Astrocyte (in vitro differentiated cells and primary cell): Measurements from ENCODE around the gene RHOG. TPM values are rescaled to one million over a fixed set of nuclear protein-coding genes. Genes with fewer than 3 reads are reported as not detected.
A peak's percentile ranks its signal among the peaks of the same experiment; 100 is the strongest.

ENCODE experiments used
- DNase-seq: peaks from one replicate; pipeline ENCODE4 v3.0.0-alpha.2; 2010; ENCODE audit warnings: low read depth
- FAIRE-seq: peaks from 2 replicates; lab custom pipeline; 2011; peaks lifted over from hg19 to GRCh38; lab: Jason Lieb, UNC
- H2AFZ ChIP-seq: 2 replicates; pipeline ENCODE4 v1.6.0; 2012; ENCODE audit warnings: low read depth, low read length, inconsistent platforms
- H3K27ac ChIP-seq: 2 replicates; pipeline ENCODE4 v1.5.1; 2011; ENCODE audit warnings: low read depth, low read length, inconsistent platforms
- H3K27me3 ChIP-seq: 2 replicates; pipeline ENCODE4 v1.6.0; 2011; ENCODE audit warnings: low read length, inconsistent platforms; ENCODE audit not compliant: insufficient read depth
- H3K36me3 ChIP-seq: 2 replicates; pipeline ENCODE4 v1.5.1; 2011; ENCODE audit warnings: low read length, inconsistent platforms; ENCODE audit not compliant: insufficient read depth
- H3K4me1 ChIP-seq: 2 replicates; pipeline ENCODE4 v1.5.1; 2011; ENCODE audit warnings: low read length, inconsistent platforms; ENCODE audit not compliant: insufficient read depth
- H3K4me2 ChIP-seq: 2 replicates; pipeline ENCODE4 v1.6.0; 2012; ENCODE audit warnings: low read length, inconsistent platforms
- H3K4me3 ChIP-seq: 2 replicates; pipeline ENCODE4 v1.5.1; 2011; ENCODE audit warnings: low read depth, mild to moderate bottlenecking, low read length, inconsistent platforms; ENCODE audit not compliant: insufficient read depth
- H3K79me2 ChIP-seq: 2 replicates; pipeline ENCODE4 v1.6.0; 2012; ENCODE audit warnings: mild to moderate bottlenecking, low read length, inconsistent platforms; ENCODE audit not compliant: insufficient read depth
- H3K9ac ChIP-seq: 2 replicates; pipeline ENCODE4 v1.6.0; 2012; ENCODE audit warnings: mild to moderate bottlenecking, low read length, inconsistent platforms
- H3K9me3 ChIP-seq: 2 replicates; pipeline ENCODE4 v1.5.1; 2012; ENCODE audit warnings: low read depth, mild to moderate bottlenecking, low read length, inconsistent platforms; ENCODE audit not compliant: insufficient read depth
- H4K20me1 ChIP-seq: 2 replicates; pipeline ENCODE4 v1.6.0; 2012; ENCODE audit warnings: low read length, inconsistent platforms; ENCODE audit not compliant: insufficient read depth
- H3K27ac Mint-ChIP-seq: one replicate; pipeline ENCODE4 v1.8.0; 2021; ENCODE audit warnings: mild to moderate bottlenecking, mixed read lengths; ENCODE audit not compliant: unreplicated experiment
- H3K27me3 Mint-ChIP-seq: one replicate; pipeline ENCODE4 v1.8.0; 2021; ENCODE audit warnings: low read depth, mixed read lengths; ENCODE audit not compliant: unreplicated experiment
- H3K36me3 Mint-ChIP-seq: one replicate; pipeline ENCODE4 v1.8.0; 2021; ENCODE audit warnings: low read depth, mixed read lengths; ENCODE audit not compliant: unreplicated experiment
- H3K4me1 Mint-ChIP-seq: one replicate; pipeline ENCODE4 v1.8.0; 2021; ENCODE audit warnings: low read depth, mixed read lengths; ENCODE audit not compliant: unreplicated experiment
- H3K4me3 Mint-ChIP-seq: one replicate; pipeline ENCODE4 v1.8.0; 2021; ENCODE audit warnings: mild to moderate bottlenecking, moderate library complexity, mixed read lengths; ENCODE audit not compliant: unreplicated experiment
- H3K9me3 Mint-ChIP-seq: one replicate; pipeline ENCODE4 v1.8.0; 2021; ENCODE audit warnings: mild to moderate bottlenecking, mixed read lengths; ENCODE audit not compliant: unreplicated experiment
- EZH2 ChIP-seq: IDR thresholded peaks from 2 replicates; pipeline ENCODE4 v1.6.1; 2012; ENCODE audit warnings: mild to moderate bottlenecking, low read length, inconsistent platforms; ENCODE audit not compliant: insufficient read depth
- total RNA-seq: library from RNA; stranded (reverse); gene quantifications from 2 replicates; pipeline ENCODE4 v1.2.1, GENCODE V29; 2021
- TF ChIP-seq, protein P1 (sequence below): IDR thresholded peaks from 2 replicates; pipeline ENCODE4 v1.5.1; 2011; ENCODE audit warnings: low read depth, mild to moderate bottlenecking, inconsistent platforms, low read length, moderate library complexity; ENCODE audit not compliant: insufficient read depth

RHOG gene
- total RNA-seq, 1 donor from 2014 or later, result 54.5 TPM

DNA sequence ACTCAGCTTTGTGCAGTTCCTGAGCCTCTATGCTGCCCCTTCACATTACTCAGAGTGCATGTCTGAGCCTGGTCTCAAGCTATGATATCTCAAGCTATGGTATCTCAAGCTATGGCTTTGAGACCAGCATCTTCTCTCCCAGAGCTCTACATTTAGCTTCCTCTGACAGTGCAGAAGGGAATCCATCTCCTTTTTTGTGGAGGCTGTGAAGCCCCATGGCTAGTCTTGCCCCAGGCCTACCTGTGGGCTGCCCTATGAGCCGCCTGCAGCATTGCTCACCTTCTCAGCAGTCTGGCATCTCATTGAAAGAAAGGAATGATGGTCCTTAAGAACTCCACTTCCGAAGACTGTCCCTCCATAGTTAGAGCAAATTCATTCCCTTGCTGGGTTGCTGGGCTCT, 19.8 kb downstream of the RHOG start:
- peaks cover under 1% of the 10 kb centered on the region for H3K36me3 ChIP-seq
- H3K79me2 ChIP-seq, result no peaks in the 10 kb centered on the region
- no peak overlapping the region for H3K4me2 ChIP-seq
- H3K9me3 Mint-ChIP-seq, result no peaks in the 10 kb centered on the region
- no peaks in the 10 kb centered on the region for H3K27me3 Mint-ChIP-seq
- no peaks in the 10 kb centered on the region for H3K27me3 ChIP-seq
- no peaks in the 10 kb centered on the region for H3K9me3 ChIP-seq
- H3K9ac ChIP-seq, result no peak overlapping the region
- peaks cover 3% of the 10 kb centered on the region for H3K4me1 Mint-ChIP-seq
- H3K4me3 Mint-ChIP-seq, result no peak overlapping the region
- DNase-seq (no peak), FAIRE-seq (no peak)
- H3K27ac Mint-ChIP-seq, result no peak overlapping the region
- H4K20me1 ChIP-seq, result peaks cover 18% of the 10 kb centered on the region
- H3K4me1 ChIP-seq, result no peaks in the 10 kb centered on the region
- no peak overlapping the region for H3K4me3 ChIP-seq
- TF ChIP-seq EZH2, result no peak
- TF ChIP-seq, protein P1, sequence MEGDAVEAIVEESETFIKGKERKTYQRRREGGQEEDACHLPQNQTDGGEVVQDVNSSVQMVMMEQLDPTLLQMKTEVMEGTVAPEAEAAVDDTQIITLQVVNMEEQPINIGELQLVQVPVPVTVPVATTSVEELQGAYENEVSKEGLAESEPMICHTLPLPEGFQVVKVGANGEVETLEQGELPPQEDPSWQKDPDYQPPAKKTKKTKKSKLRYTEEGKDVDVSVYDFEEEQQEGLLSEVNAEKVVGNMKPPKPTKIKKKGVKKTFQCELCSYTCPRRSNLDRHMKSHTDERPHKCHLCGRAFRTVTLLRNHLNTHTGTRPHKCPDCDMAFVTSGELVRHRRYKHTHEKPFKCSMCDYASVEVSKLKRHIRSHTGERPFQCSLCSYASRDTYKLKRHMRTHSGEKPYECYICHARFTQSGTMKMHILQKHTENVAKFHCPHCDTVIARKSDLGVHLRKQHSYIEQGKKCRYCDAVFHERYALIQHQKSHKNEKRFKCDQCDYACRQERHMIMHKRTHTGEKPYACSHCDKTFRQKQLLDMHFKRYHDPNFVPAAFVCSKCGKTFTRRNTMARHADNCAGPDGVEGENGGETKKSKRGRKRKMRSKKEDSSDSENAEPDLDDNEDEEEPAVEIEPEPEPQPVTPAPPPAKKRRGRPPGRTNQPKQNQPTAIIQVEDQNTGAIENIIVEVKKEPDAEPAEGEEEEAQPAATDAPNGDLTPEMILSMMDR, result no peak
- H3K27ac ChIP-seq, result no peak overlapping the region
- H3K36me3 Mint-ChIP-seq, result peaks cover 21% of the 10 kb centered on the region
- H2AFZ ChIP-seq, result no peak overlapping the region

DNA sequence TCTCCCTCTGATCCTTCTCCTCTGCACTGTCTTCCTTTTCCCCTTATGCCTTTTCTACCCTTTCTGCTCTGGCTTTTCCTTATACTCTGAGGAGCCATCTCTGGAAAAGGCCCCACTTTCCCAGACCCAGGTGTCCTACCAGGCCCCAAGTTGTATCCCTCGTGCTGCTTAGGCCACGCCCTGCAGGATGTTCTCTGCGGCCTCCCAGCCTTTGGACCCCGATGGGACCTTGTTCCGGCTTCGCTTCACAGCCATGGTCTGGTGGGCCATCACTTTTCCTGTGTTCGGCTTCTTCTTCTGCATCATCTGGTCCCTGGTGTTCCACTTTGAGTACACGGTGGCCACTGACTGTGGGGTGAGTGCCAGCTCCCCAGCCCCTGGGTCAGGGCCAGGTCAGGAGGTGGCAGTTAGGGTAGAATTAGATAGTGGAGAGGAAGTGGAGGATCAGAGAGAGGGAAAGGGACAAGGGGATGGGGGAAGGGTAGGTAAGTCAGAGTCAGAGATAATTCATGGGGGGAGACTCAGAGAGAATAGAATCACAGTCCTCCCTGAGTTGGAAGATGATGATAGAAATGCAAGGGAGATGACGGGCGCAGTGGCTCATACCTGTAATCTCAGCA, 23.5 kb downstream of the RHOG start:
- Histone ChIP-seq H3K36me3 (no peaks in the 10 kb centered on the region), H3K4me2 (no peak overlapping the region), H2AFZ (no peak overlapping the region), H3K27ac (no peak overlapping the region), H3K4me1 (no peaks in the 10 kb centered on the region), H3K79me2 (no peaks in the 10 kb centered on the region), H3K27me3 (no peaks in the 10 kb centered on the region), H4K20me1 (peaks cover 7% of the 10 kb centered on the region), H3K4me3 (no peak overlapping the region), H3K9me3 (no peaks in the 10 kb centered on the region), H3K9ac (no peak overlapping the region)
- no peak for TF ChIP-seq EZH2
- TF ChIP-seq, protein P1, result no peak
- DNase-seq (no peak), FAIRE-seq (no peak)
- Mint-ChIP-seq H3K4me3 (no peak overlapping the region), H3K4me1 (no peaks in the 10 kb centered on the region), H3K9me3 (no peaks in the 10 kb centered on the region), H3K36me3 (peaks cover 10% of the 10 kb centered on the region), H3K27ac (peak overlapping the region; percentile 26), H3K27me3 (no peaks in the 10 kb centered on the region)

DNA sequence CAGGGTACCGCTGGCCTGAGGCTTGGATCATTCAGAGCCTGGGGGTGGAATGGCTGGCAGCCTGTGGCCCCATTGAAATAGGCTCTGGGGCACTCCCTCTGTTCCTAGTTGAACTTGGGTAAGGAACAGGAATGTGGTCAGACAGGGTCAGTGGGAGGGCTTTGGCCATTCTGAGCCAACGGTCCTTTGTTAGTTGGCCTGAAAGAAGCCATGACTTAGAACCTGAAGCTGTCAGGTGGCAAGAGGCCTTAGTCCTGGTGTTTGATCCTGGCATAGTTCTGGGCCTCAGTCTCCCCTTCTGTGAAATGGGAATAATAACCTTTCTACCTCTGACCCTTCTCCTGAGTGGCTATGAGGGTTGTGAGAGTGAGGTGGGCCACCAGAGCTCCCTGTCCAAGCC, 24.1 kb downstream of the RHOG start:
- no peaks in the 10 kb centered on the region for H3K9me3 Mint-ChIP-seq
- no peaks in the 10 kb centered on the region for H3K27me3 Mint-ChIP-seq
- H3K4me3 ChIP-seq, result no peak overlapping the region
- no peaks in the 10 kb centered on the region for H3K4me1 ChIP-seq
- H4K20me1 ChIP-seq, result peaks cover 7% of the 10 kb centered on the region
- no peak overlapping the region for H3K27ac Mint-ChIP-seq
- H3K4me3 Mint-ChIP-seq, result no peak overlapping the region
- no peak overlapping the region for H3K27ac ChIP-seq
- H3K9ac ChIP-seq, result no peak overlapping the region
- H3K36me3 ChIP-seq, result no peaks in the 10 kb centered on the region
- no peaks in the 10 kb centered on the region for H3K4me1 Mint-ChIP-seq
- FAIRE-seq (no peak), DNase-seq (no peak)
- H3K36me3 Mint-ChIP-seq, result peaks cover 11% of the 10 kb centered on the region
- no peaks in the 10 kb centered on the region for H3K9me3 ChIP-seq
- H2AFZ ChIP-seq, result no peak overlapping the region
- H3K4me2 ChIP-seq, result no peak overlapping the region
- no peak for TF ChIP-seq EZH2
- TF ChIP-seq, protein P1, result no peak
- H3K79me2 ChIP-seq, result no peaks in the 10 kb centered on the region
- no peaks in the 10 kb centered on the region for H3K27me3 ChIP-seq
